GM19397 (cell line): Measurements from ENCODE around the gene TM9SF4.
"Not testable (repeated sequence)": the region's sequence is repeated elsewhere in the genome, so short reads cannot be mapped to it uniquely, and the experiment has no call there.

Source experiments
- ATAC-seq: cut with Tn5 transposase; IDR thresholded peaks from one replicate; pipeline ENCODE4 v1.9.1; 2021; ENCODE audit warnings: mild to moderate bottlenecking, moderate library complexity; ENCODE audit not compliant: unreplicated experiment

Gene TM9SF4

GRCh38 chr20:32155017-32155981 lies 45.8 kb downstream of the TM9SF4 start:
- no peak for ATAC-seq

GRCh38 chr20:32157611-32158010 lies 48.1 kb downstream of the TM9SF4 start:
- ATAC-seq = no peak

GRCh38 chr20:32158351-32158750 lies 48.8 kb downstream of the TM9SF4 start:
- ATAC-seq = no peak

DNA sequence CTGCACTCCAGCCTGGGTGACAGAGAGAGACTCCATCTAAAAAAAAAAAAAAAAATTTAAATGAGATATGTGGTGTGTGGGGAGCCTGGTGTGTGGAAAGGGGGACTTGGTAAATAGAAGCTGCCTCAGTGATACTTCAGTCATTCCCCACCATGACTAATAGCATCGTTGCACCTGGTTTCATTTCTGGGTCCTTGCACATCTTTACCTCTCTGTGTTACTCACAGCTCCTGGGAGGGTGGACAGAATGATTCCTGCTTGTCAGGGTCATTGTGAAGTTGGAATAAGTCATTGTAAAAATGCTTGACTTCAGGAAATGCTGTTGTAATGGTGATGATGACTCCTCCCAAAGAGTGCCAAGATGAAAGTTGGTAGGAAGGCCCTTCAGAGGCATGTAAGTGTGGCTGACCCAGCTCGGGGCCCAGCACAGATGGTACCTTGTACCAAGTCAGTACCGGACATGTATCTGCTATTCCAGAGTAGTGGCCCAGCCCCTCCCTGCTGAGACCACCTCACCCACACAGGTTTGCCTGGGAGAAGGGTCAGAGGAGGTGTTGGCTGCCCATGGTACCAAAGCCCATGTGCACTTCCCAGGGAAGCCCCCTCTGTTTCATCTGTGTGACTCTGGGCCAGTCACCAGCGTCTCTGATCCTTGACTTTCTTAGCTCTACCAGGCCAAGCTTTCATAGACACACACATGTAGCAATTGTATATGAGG lies 49.6 kb downstream of the TM9SF4 start:
- no peak for ATAC-seq

DNA sequence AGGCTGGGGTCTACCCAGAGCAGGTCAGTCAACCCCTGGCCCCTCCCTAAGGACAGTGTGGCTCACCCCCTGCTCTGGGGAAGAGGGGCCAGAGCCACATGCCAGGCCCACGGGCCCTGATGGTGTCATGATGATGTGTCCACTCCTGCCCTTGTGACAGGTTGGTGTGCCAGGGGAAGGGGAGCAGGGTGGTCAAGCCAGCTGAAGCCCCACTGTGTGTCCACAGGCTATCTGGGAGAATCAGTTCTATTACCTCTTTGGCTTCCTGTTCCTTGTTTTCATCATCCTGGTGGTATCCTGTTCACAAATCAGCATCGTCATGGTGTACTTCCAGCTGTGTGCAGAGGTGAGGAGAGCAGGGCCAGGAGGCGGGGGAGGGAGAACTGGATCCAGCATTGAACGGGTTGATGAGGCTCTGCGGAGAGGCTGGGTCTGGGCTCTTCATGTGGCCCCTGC lies 50.3 kb downstream of the TM9SF4 start:
- no peak for ATAC-seq

GRCh38 chr20:32160341-32160740 lies 50.8 kb downstream of the TM9SF4 start:
- no peak for ATAC-seq

GRCh38 chr20:32162351-32162750 lies 52.8 kb downstream of the TM9SF4 start:
- ATAC-seq = no peak

- no peak for ATAC-seq
These were observed 54.4 kb downstream of the TM9SF4 start for GRCh38 chr20:32163951-32164350.

DNA sequence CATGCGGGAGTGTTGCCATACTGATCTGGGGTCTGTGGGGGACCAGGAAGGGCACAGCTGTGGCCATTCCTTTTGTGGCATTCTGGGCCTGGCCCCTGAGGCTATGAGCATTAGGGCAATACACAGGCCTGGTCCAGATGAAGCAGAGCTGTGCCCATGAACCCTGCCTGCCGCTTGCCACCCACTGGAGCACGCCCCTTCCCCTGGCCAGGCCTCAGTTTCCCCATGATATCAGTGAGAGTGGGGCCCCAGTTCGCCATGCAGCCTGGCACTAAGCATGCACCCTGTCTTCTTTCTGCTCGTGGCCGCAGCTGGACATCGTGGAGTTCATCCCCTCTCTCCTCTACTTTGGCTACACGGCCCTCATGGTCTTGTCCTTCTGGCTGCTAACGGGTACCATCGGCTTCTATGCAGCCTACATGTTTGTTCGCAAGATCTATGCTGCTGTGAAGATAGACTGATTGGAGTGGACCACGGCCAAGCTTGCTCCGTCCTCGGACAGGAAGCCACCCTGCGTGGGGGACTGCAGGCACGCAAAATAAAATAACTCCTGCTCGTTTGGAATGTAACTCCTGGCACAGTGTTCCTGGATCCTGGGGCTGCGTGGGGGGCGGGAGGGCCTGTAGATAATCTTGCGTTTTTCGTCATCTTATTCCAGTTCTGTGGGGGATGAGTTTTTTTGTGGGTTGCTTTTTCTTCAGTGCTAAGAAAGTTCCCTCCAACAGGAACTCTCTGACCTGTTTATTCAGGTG lies 55.6 kb downstream of the TM9SF4 start:
- ATAC-seq = no peak

- no peak for ATAC-seq
These were observed 56.5 kb downstream of the TM9SF4 start for GRCh38 chr20:32165836-32166545.

DNA sequence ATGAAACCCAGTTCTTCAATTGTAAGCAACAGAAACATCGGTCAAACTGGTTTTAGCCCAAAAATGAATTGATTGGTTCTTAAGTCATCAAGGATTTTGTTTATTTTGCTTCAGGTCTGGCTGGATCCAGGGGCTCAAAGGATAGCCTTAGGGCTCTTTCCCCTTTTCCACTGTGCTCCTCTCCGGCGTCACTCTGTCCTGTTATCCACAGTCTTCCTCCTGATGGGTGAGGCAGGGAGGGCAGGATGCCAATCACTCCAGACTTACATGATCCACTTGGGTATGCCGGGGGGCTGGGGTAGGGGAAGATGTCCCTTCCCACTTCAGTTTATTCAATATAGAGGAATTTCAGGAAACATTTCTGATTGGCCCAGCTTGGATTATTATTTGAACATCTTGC lies 58.0 kb downstream of the TM9SF4 start:
- no peak for ATAC-seq

DNA sequence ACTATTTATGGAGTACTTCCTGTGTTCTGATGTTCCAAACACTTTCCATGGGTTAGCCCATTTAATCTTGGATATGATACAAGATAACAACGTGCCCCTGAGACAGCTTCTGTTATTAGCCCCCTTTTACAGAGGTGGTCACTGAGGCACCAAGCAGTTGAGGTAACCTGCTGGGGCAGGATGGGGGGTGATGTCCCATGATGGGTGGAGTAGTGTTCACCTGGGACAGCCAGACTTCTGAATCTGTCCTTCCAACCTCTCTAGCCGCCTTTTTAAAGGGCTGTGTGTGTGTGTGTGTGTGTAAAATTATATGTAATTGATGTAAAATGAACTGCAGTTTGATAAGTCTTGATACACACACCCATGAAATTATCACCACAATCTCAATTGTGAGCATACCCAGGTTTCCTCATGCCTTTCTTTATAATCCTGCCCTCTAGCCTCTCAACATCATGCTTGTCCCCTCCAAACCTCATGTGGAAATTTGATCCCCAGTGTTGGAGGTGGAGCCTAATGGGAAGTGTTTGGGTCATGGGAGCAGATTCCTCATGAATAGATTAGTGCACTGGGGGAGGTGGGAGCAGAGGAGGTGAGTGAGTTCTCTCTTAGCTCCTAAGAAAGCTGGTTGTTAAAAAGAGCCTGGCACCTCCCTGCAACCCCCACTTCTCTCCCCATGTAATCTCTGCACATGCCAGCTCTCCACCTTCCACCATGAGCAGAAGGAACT lies 58.8 kb downstream of the TM9SF4 start:
- ATAC-seq = no peak

GRCh38 chr20:32177696-32178095 lies 68.2 kb downstream of the TM9SF4 start:
- ATAC-seq = not testable (repeated sequence)

GRCh38 chr20:32179515-32179914 lies 70.0 kb downstream of the TM9SF4 start:
- ATAC-seq = no peak

- ATAC-seq = no peak
These were observed 70.4 kb downstream of the TM9SF4 start for GRCh38 chr20:32179934-32180333.

DNA sequence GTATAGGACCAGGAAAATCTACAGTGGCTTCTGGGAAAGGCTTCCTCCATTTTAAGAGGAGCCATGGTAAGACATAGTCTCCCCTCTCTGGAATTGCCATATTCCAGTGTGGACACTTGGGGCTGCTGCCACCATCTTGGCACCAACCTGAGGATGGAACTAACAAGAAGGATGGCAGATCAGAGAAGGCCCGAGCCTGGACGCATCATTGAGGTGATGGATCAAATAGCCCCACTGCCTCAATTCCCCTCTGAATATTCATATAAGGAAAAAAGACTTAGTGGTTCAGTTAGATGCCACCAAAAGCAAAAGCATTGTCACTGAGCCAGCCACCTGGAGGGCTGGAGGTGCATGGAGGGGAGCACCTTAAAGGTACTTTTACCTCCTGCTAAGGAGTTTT lies 72.1 kb downstream of the TM9SF4 start:
- no peak for ATAC-seq

GRCh38 chr20:32183947-32184635 lies 74.6 kb downstream of the TM9SF4 start:
- ATAC-seq = no peak

GRCh38 chr20:32184961-32185603 lies 75.6 kb downstream of the TM9SF4 start:
- no peak for ATAC-seq

DNA sequence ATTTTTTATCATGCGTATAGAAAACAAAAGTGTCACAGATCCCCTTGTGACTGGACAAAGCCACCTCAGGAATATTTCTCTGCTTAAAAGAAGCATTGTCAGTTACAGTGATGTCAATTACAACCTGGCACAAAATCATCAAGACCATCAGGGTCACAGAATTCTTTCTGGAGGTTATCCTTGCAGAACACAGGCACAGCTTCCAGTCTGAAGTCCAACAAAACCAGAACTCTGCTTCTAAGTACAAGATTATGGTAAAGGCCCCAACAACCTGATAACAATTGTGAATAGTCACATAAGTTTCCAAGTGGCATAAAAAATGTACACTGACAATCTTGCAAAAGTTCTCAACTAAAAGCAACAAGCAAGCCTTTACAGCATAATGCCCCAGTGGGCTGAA lies 77.0 kb downstream of the TM9SF4 start:
- no peak for ATAC-seq
